ENCODE results near the gene NEGR1.

- TF ChIP-seq, protein P1, sequence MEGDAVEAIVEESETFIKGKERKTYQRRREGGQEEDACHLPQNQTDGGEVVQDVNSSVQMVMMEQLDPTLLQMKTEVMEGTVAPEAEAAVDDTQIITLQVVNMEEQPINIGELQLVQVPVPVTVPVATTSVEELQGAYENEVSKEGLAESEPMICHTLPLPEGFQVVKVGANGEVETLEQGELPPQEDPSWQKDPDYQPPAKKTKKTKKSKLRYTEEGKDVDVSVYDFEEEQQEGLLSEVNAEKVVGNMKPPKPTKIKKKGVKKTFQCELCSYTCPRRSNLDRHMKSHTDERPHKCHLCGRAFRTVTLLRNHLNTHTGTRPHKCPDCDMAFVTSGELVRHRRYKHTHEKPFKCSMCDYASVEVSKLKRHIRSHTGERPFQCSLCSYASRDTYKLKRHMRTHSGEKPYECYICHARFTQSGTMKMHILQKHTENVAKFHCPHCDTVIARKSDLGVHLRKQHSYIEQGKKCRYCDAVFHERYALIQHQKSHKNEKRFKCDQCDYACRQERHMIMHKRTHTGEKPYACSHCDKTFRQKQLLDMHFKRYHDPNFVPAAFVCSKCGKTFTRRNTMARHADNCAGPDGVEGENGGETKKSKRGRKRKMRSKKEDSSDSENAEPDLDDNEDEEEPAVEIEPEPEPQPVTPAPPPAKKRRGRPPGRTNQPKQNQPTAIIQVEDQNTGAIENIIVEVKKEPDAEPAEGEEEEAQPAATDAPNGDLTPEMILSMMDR (IDR thresholded peaks at IDR 0.05) = no peak
- no peak for TF ChIP-seq POLR2A (IDR thresholded peaks at IDR 0.05)
Measured at GRCh38 chr1:71908303-71908702, 374.0 kb downstream of the NEGR1 start.

Measured in testis (tissue), 2 donors.